GM20431 (cell line): Measurements from ENCODE around the gene SOX5.

ENCODE experiments used
- in situ Hi-C: fragments of 300-500 bp; cut with MseI, MboI; formaldehyde crosslinking; loops from one replicate; pipeline ENCODE4 v1.15.0; 2020; ENCODE audit warnings: low sequenced_read_pairs; ENCODE audit not compliant: unreplicated experiment

The SOX5 gene

GRCh38 chr12:23648546-23648945 is 300.9 kb downstream of the SOX5 start:
- in situ Hi-C loops: no loop called here

- in situ Hi-C loops: no loop called here
Measured at GRCh38 chr12:23640754-23641153, 308.7 kb downstream of the SOX5 start.

- in situ Hi-C loops: no loop called here
Measured at GRCh38 chr12:23634344-23634743, 315.1 kb downstream of the SOX5 start.

GRCh38 chr12:23631786-23632377 is 317.6 kb downstream of the SOX5 start:
- in situ Hi-C loops: no loop called here

DNA sequence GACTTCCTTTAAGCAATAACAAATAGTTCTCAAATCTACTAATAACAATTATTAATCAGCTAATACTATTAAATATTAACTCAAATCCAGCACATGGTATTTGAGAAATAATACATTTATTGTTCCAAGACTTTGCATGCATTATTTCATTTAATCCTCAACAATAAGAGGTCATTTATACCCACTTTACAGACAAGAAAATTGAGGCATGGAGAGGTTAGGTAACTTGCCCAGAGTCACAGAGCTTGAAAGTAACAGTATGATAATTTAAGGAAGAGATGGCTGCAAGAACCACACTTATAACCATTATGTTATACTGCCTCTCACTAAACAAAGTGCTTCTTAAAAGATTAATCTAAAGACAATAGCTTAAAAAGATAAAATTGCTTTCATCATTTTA is 318.9 kb downstream of the SOX5 start:
- in situ Hi-C loops: no loop called here

- in situ Hi-C loops: no loop called here
Measured at GRCh38 chr12:23628806-23629205, 320.7 kb downstream of the SOX5 start.

DNA sequence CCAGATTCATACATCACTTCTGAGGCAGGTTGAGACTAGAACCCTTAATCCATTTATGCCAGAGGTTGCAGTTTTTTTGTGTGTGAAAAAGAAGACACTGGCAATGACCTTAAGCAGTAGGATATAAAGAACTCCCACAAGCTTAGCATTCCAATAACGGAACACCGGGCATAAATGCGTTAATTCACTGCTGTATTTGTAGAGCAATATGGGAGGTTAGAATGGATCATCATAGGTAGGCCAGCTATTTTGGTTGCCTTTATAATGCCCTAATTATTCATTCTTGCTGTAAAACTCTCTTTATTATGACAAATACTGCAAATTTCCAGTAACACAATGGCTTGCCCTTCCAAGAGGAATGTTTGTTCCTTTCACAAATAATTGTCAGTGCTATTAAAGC is 322.7 kb downstream of the SOX5 start:
- in situ Hi-C loops: no loop called here

DNA sequence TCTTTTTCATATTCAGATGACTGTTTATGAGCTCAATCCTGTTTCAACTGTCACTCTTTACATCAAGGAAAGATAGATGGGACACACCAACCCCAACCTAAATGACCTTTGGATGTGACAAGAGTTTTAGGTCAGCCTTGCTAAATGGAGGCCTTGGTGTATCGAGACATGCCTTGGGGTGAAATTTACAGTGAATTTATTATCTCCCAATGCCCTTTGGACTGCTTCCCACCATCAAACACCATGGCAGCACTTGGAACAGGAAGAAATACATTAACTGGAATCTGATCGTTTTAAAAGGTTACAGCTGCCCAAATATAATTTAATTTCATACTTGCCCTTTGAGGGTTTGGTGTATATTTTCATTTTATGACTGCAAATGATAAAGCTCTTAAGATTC is 327.6 kb downstream of the SOX5 start:
- in situ Hi-C loops: no loop called here

DNA sequence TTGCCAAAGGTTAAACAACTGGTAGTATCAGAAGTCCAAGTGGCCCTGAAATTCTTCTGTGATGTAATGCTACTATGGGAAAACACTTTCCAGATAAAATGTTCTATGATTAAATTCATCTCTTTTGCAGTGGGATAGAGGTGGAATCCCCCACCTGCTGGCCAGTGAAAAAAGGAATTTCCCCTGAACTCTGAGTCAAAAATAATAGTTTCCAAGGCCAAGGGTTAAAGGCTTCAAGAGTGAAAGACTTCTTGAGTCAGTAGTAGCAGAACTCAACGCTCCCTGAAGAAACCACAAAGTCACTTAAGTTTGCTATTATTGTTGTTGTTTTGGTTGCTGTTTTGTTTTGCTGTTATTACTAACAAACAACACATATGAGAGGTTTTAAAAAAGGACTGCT is 330.8 kb downstream of the SOX5 start:
- in situ Hi-C loops: no loop called here

DNA sequence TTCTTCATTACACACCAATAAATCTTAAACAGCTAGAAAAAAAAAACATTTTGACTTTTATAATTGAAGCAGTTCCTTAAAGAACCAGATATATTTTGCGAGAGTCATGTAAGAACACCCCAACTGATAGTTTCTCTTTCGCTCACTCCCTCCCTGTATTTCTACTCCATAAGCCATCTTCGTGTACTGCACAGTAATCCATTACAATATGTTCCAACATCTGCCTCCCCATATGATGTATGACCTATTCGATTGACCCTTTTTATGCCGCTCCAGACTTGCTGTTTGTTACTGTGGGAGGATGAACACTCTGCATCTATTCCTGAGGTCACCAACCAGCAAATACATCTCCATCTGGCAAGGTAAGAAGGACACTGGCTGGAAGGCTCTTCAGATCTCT is 331.7 kb downstream of the SOX5 start:
- in situ Hi-C loops: no loop called here

DNA sequence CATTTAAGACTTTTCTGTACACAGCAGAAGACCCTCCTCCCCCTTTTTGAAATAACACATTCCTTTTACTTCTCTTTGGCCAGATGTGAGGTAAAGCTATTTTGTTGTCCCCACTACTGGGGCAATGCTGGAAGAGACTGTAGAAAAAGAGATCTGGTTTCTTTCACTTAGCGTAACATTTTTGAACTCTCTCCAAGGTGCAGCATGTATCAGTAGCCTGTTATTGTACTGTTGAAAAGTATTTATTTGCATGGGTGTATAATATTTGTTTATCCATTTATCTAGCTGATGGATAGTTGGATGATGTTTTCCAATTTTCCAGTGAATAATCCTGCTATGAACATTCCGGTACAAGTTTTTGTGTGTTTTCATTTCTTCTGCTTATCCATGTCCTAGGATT is 335.2 kb downstream of the SOX5 start:
- in situ Hi-C loops: no loop called here

- in situ Hi-C loops: no loop called here
Measured at GRCh38 chr12:23611320-23611719, 338.1 kb downstream of the SOX5 start.

DNA sequence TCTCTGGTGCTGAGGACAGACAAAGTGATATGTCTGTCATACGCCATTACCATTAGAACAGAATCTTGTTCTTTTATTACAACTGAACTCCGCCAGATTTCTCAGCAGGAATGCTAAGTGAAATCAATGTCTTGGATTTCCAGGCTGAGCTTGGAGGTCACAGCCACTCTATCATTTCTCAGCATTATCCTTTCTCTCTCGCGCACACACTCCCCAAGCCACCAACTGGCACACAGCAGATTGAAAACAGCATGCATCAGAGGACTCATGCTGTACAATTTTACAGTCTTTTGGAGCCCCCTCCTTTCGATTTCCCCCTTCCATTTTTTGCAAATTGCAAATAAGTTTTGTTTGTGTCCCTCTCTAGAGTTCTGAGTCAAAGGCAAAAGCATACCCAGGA is 348.6 kb downstream of the SOX5 start:
- in situ Hi-C loops: no loop called here

GRCh38 chr12:23596568-23596967 is 352.9 kb downstream of the SOX5 start:
- in situ Hi-C loops: no loop called here

DNA sequence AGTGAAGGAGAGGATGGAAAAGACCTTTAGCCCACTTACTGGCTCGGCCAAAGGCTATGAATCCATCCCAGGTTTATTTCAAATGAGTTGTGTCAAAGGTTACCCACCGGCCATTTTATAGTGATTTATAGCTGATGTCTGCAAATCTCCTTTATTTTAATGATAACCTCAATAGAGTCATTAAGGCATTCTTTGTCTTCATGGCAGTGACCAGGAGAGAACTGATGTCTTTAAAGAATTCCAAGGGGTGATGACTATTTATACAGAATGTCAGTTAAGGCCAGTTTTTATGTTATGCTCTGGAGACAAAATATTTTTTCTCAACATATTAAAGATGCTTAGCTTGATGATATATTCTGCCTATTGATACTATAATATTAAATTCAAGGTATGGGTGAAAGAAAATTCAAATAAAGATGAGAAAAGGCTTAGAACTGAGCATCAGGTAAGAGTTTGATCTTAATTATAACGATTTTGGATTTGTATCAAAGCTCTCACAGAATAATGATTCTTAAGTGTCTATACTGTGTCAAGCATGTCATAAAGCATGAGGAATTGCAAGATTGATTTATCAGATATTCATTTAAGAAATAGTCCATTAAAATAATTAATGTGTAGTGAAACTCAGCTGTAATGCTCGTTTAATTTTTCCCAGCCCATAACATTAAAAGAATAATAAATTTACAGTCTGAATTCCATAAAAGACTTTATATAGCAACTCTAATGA is 361.5 kb downstream of the SOX5 start:
- in situ Hi-C loops: no loop called here

- in situ Hi-C loops: no loop called here
Measured at GRCh38 chr12:23585782-23586163, 363.7 kb downstream of the SOX5 start.

DNA sequence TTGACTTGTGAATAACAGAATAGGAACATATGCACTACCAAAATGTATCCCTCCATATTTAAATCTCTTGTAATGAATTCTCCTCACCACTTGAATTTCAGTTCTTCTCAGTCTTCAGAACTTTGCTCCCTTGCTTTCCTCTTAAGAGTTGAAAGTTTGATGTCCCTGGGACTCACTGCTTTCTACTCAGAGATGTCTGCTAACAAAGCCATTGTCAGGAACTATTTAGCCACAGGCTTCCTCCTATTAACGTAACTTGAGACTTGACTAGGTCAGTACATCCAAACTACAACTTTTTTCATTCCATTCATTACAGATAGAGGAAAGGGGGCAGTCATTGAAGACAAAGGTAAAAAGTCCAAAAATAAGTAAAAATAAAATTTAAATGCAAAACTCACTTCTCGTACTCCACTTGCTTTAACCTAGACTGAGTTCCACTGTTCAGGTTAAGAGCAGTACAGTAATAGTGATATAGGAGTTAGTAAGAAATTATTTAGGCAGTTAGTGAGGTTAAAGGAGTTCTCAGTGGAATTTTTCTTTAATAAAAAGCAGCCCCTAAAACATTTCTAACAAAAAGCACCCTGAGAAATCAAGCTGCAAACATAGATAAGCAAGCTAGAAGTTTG is 364.2 kb downstream of the SOX5 start:
- in situ Hi-C loops: no loop called here

GRCh38 chr12:23581913-23582312 is 367.6 kb downstream of the SOX5 start:
- in situ Hi-C loops: no loop called here

- in situ Hi-C loops: no loop called here
Measured at GRCh38 chr12:23579257-23579656, 370.2 kb downstream of the SOX5 start.

DNA sequence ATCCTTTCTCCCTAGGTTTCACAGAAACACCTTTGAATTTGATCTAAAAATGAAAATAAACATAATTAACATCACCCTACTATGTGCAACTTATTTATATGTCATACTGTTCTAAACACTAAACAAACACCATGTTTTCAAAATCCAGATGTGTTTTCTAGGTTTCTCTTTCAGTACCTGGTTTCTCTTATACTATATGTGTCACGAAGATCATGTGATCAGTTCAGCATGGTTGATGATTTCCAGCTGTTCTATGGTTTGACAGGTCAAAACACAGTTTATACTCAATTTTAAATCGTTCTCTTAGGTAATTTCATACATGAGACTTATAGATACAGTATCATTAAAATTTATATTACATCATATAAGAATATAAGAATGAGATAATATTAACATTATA is 373.1 kb downstream of the SOX5 start:
- in situ Hi-C loops: no loop called here

GRCh38 chr12:23569356-23569755 is 380.1 kb downstream of the SOX5 start:
- in situ Hi-C loops: no loop called here

- in situ Hi-C loops: no loop called here
Measured at GRCh38 chr12:23566133-23566532, 383.3 kb downstream of the SOX5 start.
